Posterior cingulate gyrus (tissue), 11 donors: ENCODE data around the gene EIF4E3.

ENCODE experiments used
- DNase-seq, 10 donors: peaks; one replicate each; pipeline versions ENCODE4 v3.0.0 to v3.0.0-alpha.2; 2020 to 2021; ENCODE audit warnings: mixed read lengths in 3 of 10
- intact Hi-C: fragments of 100-400 bp; cut with DNase I; formaldehyde crosslinking; loops from one replicate; pipeline ENCODE4 v1.15.1; 2023

Gene EIF4E3

DNA sequence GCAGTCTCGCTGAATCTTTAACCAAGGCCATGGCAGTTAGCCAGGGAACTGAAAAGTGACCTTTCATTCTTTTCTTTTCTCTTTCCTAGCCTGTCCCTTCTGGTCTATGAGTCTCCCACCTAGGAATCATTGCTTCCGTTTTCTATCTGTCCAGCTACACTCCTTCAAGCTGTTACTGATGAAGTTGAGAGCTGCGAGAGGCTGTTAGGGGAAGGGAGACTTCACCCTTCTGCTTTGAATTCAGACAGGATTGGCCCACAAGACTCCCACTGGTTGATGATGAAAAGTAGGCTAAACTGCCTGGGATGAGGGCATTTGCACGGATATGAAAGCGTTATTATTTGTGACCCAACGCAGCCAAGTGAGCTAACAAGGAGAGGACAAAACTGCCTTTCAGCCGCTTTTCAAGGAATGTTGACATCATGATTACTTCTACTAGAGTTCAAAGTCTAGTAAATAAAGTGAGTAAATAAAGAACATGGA lies 30.2 kb downstream of the EIF4E3 start:
- peak in 1 of 10 donors; percentile 36 for DNase-seq
- intact Hi-C loops = no loop called here

DNA sequence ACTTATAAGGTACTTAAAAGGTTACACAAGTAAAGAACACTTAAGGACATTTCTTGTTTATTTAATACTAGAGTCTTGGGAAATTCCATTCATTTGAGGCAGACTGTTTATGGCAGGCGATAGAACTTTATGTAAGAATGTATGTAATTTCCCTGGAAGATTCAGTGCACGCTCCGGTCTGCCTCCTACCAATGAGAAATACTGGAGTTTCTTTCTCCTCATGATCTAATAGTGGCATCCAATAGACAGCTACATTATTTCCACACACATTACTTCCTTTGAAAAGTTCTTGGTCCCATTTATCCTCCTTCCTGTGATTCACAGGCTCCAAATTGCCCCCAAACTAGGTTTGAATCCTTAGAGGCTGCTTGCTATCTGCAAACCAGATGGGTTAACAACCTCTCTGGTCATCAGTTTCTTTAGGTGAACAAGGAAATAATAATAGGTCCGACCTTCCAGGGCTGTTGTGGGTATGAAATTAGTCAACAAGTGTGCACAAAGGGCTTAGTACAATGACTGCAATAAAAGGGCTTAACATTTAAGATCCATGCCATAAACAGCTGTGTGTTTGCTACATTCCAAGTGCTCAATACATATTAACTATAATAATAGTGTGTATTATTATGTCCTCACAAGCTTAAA lies 30.7 kb downstream of the EIF4E3 start:
- intact Hi-C loops = no loop called here
- no peak for DNase-seq

DNA sequence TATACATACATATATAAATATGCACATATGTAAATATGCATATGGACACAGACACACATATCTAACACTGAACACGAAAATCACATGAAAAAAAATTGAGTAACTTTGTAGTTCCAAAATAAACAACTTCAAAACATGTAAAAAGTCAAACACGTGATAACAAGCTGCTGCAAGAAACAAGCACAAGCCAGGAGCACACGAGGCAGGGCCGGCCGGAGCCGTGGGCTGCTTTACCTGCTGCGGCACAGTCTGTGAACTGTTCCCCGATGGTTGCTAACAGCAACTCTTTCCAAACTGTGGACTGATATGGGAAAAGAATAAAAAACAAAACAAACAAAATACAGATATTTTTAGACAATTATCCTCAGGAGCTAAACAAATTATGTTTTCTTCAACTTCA lies 31.6 kb downstream of the EIF4E3 start:
- intact Hi-C loops = no loop called here
- DNase-seq = no peak

DNA sequence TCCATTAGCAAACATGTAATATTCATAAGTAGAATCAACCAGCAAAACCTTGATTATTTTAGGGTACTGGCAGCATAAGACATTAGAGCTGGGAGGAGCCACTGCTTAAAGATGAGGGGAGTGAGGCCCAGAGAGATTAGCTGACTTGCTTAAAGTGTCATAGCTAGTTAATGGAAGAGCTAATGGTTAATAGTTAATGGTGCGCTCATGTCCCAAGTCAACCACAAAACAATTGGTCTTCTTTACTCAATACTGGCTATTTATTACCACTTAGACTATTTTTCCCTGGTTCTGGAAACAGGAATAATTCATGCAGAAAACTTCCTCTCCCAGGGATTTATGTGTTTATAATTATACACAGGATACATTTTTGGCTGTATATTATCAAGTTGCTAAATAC lies 33.1 kb downstream of the EIF4E3 start:
- no peak for DNase-seq
- intact Hi-C loops = no loop called here

DNA sequence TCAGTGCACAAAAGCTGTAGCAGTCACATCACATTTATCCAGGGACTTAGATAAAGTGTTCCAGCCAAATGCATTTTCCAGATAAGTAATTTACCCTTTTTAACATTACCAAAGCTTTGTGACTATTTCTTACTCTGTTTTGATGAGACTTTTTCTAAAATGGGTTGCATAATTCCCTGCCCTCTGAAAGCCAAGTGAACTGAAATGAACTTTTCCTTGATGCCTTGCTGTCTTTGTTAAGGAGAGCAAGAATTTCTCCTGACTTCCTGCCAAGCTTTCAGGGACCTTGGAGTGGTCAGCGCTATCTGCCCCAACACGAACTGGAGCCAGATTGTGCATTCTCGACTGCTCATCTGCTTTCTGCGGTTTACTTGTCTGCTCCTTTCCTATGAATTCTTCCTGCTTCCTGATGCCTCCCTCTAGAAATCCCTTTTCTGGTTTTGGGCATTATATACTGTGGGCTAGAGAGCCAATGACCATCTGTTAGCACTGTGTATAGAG lies 34.8 kb downstream of the EIF4E3 start:
- DNase-seq = no peak
- intact Hi-C loops = no loop called here

DNA sequence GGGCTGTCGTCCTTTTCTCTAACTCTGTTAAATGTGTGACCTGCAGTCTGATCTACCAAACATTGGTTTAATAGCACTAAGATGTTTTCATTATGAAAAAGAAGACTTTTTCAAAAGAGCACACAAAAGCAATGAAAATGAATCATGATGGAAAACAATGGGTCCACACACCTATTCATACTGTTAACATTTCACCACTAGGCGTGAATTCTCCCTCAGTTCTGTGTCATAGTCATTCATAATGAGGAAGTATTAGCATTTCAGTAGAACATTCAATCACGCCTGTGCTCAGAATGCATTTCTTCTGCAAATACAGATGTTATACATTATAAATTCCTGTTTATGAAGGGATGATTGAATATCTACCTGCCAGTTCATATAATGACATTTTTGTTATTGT lies 35.9 kb downstream of the EIF4E3 start:
- no peak for DNase-seq
- intact Hi-C loops = no loop called here

DNA sequence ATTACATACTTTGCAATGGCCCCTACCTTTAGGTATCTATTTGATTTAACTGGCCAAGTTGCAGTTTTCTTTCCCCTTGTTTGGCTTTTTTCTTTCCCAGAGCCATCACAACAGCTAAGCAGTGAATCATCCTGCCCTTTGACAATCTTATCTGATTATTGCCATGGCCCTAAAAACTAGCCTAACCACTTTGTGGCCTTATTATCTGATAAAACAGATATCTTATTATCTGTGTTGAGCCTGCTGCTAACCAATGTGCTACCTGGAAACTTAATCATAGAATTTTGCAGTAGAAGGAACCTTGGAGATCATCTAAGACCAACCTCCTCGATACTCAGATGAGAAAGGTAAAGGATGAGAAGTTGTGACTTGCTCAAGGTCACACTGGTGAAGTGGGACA lies 37.1 kb downstream of the EIF4E3 start:
- intact Hi-C loops = no loop called here
- no peak for DNase-seq

DNA sequence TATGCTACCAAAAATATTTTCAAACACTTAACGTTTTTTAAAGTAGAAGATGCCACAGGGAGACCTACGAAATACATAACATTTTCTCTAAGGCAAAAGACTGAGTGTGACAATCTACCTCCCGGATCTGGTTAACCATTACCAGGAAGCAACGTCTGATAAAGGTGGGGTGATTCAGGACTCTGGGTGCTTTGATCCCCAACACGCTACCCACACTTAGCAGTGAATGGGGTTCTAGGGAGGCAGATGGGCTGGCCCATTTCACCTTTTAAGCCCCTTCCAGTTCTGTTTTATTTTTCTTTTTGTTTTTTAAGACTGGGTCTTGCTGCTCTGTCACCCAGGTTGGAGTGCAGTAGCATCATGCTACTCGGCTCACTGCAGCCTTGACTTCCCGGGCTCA lies 39.5 kb downstream of the EIF4E3 start:
- intact Hi-C loops = no loop called here
- DNase-seq = peak in 1 of 10 donors; percentile 53

DNA sequence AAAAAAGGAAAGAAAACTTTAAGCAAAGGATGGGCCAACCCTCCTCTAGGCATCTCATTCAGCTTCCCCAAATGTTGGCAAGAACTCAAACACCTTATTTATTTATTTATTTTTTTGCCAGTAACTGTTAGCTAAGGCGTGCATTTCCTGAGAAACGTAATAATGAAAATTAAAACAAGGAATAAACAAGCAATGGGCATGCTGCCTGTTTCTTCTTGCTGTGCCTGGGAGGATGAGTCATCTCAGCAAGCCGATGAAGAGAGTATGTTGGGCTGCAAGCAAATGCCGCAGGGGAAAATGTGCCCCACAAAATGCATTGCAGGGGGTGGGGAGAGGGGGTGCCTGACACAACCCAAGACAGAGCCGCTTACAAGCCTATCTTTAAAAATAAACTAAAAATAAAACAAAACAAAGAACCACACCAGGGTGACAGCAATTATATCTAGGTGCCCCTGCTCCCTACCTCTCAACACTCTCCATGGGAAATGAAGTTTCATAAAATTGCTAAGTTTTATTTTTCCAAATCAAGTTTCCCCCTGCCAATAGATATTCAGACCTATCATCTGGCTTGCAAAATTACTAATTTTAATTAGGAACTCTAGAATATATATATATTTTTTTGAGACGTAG lies 40.3 kb downstream of the EIF4E3 start:
- peak in 5 of 10 donors; percentile 18 to 86 (median 72) for DNase-seq
- intact Hi-C loops = no loop called here

DNA sequence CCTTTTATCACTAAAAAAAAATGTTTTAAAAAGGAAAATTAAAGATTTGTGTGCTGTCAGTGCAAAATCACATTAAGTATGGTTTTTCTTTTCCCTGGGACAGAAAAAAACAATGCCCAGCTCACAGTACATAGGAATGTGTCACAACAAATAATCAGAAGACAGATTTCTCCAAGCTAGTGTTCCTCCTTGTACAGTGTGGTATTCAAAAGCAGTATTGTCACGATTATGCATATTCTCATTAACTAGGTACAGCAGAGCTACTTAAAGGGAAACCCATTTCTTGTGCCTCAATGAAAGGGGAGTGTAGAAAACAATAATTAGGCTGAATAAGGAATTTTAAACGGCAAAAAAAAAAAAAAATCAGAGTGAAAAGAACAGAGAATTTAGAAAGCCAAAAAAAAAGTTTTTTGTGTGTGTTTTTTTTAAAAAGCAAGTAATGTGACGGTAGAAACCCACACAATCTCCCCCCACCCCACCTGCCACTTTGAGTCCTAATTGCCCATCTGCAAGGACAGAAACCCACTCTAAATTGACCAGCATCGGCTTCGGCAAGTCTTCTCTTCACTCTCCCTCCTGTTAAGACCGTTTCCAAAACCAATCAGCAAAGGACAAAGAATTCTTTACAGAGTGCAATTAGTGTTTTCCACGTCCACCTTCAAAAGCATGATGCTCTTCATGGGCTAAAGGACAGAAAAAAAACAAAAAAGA lies 41.0 kb downstream of the EIF4E3 start:
- intact Hi-C loops = no loop called here
- no peak for DNase-seq

DNA sequence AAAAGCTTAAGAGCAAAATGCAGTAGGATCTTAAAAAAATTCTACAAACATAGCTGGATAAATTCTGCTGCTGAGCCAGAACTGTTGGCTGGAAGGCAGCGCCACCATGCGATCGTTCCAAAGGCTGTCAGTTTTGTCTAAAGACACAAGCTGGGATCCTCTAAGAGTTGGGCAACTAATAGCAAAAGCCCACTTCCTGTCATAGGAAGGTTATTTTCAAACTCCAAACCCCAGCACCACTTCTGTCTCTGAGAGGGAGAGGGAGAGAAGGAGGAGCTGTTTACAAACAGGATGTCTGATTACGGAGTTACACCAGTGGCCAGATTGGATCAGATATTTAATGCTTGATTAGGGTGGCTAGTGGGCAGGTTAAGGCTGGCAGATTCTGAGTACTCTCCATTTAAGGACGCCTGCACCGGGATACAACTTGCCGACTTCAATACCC lies 44.0 kb downstream of the EIF4E3 start:
- intact Hi-C loops = no loop called here
- DNase-seq = peak in 9 of 10 donors; percentile 48 to 96 (median 69)

DNA sequence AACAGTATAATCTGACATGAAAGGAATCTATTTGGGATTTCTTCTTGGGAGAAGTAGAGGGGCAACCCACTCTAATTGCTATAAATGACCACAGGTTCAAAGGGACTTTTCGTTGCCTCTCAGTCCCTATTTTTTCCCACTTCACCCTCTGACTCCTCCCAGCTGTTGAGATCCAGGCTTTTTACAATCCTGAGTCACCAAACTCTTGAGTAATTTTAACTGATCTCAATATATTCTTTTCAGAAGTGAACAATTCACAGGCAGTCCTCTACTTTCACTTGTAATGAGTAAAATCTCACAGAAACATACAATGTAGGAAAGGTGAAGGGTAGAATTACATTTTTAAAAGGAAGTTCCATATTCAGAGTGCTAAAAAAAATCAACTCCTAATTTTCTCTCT lies 44.6 kb downstream of the EIF4E3 start:
- DNase-seq = no peak
- intact Hi-C loops = no loop called here

DNA sequence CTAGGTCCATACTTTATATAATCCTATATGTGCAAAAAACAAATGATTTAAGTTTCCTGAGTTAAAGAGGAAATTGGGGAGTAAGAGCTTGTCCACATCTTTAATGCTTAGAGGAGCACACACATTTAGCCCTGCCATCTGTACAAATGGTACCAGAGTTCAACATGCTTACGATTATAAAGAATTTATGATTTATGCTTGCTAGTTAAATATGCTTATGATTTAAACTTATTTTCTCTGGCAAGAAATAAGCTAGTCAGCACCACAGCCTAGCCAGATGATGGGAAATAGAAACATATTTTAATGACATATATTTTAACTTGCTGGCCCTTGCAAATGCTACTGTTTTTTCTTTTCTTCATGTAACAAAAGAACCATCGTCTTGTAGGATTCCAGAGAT lies 48.3 kb downstream of the EIF4E3 start:
- DNase-seq = no peak

DNA sequence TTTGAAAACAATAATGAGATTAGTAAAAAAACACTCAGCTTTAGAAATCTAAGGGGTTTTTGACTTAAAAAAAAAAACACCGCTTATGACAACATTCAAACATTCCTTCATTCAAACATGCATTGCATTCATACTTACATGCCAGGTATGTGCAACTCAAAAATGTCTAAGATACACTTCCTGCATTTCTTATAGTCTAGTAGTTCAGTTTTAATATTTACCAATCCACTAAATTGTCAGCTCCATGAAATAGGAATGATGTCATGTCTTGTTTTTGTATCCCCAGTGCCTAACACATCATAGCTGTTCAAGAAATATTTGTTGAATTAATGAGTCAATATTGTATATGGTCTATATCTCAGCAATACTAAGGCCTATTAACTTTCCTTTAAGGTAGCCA lies 51.7 kb downstream of the EIF4E3 start:
- no peak for DNase-seq
- intact Hi-C loops = no loop called here

More for the DNA sequence above, 48.3 kb downstream of the EIF4E3 start:
- intact Hi-C loops = no loop called here

DNA sequence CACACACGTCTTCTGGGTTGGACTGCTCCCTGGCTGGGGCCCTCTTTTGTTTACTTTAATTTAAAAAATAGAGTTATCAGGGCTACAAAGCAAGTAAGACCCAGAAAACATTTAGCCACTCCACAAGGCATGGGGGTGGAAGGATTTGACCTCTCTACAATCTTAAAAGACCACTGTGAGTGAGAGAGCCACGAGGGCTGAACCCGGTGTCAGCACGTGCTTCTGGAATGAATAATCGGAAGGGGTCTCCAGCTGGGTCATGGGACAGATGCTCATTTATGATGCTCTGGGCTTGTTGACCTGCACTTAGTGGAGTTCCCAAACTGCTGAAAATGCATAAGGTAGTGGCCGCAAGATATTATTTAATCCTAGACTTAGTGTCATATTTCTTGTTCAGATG lies 52.4 kb downstream of the EIF4E3 start:
- DNase-seq = no peak
- intact Hi-C loops = no loop called here

DNA sequence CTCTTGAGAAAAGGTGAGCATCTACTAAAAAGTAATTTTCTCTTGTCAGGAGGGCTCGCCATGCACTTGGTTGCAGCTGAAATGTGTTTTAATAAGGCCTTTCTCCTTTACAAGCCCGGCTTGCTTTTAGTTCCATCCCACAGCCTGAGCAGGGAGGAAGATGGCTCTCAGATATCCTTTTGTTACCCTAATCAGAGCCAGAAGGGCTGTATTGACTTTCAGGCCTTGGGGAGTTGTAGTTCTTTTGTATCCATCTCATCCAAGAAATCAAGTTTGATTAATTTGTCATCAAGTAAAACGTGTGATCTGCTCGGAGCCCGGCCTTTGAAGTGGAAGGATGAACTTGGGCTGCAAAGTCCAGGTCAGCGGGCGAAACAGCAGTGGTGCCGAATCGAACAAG lies 52.9 kb downstream of the EIF4E3 start:
- DNase-seq = peak in 1 of 10 donors; percentile 46
- intact Hi-C loops = no loop called here

DNA sequence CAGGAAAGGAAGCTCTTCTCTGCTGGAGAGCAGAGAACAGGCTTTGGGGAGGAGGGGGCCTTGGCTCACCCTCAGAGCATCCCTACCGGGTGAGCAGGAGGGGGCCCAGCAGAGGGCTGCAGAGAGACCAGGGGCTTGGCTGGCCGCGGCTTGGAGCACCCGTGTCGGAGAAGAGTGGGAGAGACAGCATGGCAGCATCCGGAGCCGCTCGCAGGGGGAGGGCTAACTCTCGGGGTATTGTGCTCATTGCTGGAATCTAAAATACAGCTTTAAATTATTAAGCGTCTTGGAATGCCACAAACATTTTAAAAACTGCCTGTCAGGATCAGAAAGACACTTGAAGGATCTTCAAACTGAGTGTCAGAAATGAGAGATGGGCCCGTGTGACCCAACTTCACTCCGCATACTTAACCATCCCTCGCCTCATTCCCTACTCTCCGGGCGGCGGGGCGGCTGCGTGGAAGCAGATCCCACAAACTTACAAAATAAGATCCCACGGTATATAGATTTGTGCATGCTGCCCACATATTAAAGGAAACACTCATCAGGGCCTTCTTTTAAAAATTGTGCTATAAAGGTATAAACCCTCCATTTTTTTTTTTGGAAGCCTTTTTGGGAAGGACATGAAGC lies 53.9 kb downstream of the EIF4E3 start:
- DNase-seq = peak in 1 of 10 donors; percentile 84
- intact Hi-C loops = no loop called here

DNA sequence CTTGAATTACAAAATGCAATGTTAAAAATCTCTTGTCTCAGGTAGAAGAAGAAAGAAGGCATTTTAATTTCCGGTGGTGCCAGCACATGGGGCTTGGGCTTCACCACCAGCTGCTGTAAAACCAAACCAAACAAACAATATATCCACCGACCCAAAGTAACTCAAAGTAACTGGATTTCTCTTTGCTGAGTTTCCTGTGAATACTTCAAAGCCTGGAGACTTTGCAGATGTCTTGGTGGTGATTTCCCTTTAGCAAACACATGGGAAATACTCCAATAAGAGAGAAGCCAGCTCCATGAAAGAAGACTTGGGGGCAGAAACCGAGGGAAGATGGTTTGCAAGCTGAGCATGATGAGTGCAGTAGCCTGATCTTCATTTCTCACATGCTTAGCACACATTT lies 62.6 kb downstream of the EIF4E3 start:
- intact Hi-C loops = no loop called here
- no peak for DNase-seq

DNA sequence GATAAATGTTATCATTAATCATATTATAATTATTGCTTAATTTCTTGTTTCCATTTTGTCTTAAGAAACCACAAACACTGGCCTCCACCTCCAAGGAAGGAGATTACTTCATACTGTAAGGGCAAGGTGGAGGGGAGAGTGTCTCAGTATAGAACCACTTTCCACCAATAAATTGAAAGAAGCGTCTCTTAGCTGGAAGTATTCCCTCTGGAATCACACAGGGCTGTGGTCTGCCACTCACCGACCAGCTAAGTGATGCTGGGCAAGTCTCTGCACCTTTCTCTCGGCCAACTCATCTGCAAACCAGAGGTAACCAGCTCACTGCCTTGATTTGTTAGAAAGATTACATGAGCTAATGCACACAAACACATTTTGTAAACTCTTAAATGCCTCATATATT lies 63.1 kb downstream of the EIF4E3 start:
- no peak for DNase-seq
- intact Hi-C loops = no loop called here

DNA sequence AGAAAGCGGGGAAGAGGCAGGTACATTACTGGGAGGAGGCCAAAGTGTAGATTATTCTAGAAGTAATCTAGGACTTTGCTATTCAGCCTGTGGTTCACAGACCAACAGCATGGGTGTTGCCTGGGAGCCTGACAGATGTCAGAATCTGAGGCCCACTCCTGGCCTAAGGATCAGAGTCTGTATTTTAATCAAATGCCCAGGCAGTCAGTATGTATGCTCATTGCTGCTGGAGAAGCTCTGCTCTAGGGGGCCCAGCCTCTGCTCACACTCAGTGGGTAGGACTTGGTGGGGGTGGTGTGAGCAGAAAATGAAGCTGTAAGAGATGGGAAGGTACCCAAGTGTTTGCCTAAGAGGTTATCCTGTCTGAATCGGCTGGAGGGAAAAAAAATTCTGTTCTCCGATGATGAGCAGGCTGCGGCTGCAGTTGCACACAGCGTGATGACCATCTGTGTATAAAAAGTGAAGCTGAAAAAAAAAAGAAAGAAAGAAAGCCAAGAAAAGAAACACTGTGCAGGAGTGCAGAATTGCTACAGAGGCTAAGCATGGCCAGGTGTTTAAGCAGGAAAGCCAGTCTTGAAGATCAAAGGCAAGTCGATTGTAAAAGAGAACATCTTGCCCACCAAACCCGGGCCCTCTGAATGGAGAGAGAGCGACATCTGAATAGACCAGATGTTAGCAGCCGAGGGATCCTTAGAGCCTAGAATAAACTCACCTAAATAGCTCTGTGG lies 65.2 kb downstream of the EIF4E3 start:
- intact Hi-C loops = no loop called here
- peak in 3 of 10 donors; percentile 25 to 86 (median 85) for DNase-seq
